ENCODE measurements around the gene FOXP4. TPM values are rescaled to one million over a fixed set of nuclear protein-coding genes. Genes with fewer than 3 reads are reported as not detected.

Gene FOXP4
- polyA plus RNA-seq, 4 donors, result 13.8 to 150 (median 16.4) TPM

DNA sequence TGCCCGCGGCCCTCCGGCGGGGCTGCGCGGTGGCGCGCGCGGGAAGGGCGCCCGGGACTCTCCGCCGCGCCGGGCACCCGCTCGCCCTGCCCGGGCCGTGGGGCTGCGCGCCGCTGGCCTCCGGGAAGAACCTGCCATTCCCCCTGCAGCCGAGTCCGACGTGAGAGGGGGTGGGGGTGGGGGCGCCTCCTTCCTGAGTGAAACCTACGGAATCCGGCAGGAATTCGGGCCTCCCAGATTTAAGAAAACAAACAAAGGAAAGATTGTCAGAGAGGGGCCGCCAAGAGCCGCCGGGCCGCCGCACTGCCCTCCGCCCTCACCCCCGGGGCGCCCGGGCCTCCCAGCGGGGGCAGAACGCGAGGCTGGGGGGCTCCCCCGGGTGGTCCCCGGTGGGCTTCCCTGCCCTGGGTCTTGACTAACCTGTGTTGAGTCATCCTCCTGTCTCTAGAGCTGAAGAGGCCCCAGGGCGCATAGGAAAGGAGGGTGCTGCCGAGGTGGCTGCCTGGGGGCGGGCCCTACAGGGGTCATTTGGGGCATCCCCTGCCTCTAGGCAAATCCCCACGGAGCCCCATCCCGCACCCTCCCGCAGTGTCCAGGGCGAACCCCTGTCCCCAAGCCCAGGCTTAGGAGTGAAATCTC lies 42.2 kb upstream of the FOXP4 start:
- 1 to 2% (median 1%) methylated on average over 47 to 52 of the region's 52 CpGs for WGBS, 3 donors
- no peaks in the 10 kb centered on the region for H3K9me3 ChIP-seq (ENCODE audit: control insufficient read depth in 2 of 2, insufficient read depth in 1 of 2, low read depth in 1 of 2, low read length in 1 of 2)
- FAIRE-seq (no peak), DNase-seq (peak in 1 of 2 donors; percentile 72)
- H3K4me3 ChIP-seq (ENCODE audit: low read depth in 1 of 3, low read length in 3 of 3), result peak overlapping the region in 2 of 3 donors; percentile 26 to 30
- H3K27me3 ChIP-seq (ENCODE audit: control insufficient read depth in 3 of 3, insufficient read depth in 3 of 3, low read length in 3 of 3), result peaks cover 3 to 11% (median 4%) of the 10 kb centered on the region in 3 donors
- no peaks in the 10 kb centered on the region for H3K36me3 ChIP-seq (ENCODE audit: control insufficient read depth in 3 of 3, insufficient read depth in 2 of 3, low read depth in 1 of 3, low read length in 3 of 3)
- peaks cover 0 to 37% (median 0%) of the 10 kb centered on the region in 3 donors for H3K4me1 ChIP-seq (ENCODE audit: control insufficient read depth in 3 of 3, insufficient read depth in 2 of 3, low read depth in 1 of 3, low read length in 2 of 3)
- H3K27ac ChIP-seq (ENCODE audit: low read depth in 1 of 3, low read length in 2 of 3), result peak overlapping the region in 2 of 3 donors; percentile 66 to 79

DNA sequence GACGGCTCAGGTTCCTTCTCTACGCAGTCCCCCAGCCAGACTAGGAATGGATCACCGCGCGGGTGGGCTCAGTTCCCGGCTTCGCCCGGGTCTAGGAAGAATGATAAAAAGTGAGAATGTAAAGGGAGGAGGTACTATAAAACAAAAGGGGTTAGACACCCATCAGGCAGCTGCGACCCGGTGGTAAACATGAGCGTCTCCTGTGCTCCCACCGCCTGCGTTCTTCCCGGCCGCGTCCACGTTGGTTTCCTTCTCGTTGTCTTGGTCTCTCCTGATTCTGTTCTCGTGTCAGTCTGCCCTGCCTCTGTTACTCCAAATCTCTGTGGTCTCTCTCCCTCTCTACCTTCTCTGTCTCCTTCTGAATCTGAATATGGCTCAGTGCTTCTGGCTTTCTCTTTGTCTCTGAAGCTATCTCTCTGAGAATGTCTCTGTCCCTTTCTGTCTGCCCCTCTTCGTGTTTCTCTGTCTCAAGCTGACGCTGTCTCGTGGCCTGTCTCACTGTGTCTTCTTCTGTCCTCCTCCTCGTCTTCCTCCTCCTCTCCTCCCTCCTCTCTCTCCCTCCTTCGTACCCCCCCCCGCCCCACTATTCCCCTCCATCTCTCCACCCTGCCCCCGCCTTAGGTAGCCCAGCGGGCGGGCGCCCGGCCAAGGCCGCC lies 41.6 kb upstream of the FOXP4 start:
- 7% methylated on average over 29 to 31 of the region's 31 CpGs for WGBS, 3 donors
- no peaks in the 10 kb centered on the region for H3K36me3 ChIP-seq (ENCODE audit: control insufficient read depth in 3 of 3, insufficient read depth in 2 of 3, low read depth in 1 of 3, low read length in 3 of 3)
- H3K27me3 ChIP-seq (ENCODE audit: control insufficient read depth in 3 of 3, insufficient read depth in 3 of 3, low read length in 3 of 3), result peaks cover 3 to 11% (median 4%) of the 10 kb centered on the region in 3 donors
- peak overlapping the region in 2 of 3 donors; percentile 66 to 79 for H3K27ac ChIP-seq (ENCODE audit: low read depth in 1 of 3, low read length in 2 of 3)
- peak overlapping the region in 2 of 3 donors; percentile 26 to 30 for H3K4me3 ChIP-seq (ENCODE audit: low read depth in 1 of 3, low read length in 3 of 3)
- H3K4me1 ChIP-seq (ENCODE audit: control insufficient read depth in 3 of 3, insufficient read depth in 2 of 3, low read depth in 1 of 3, low read length in 2 of 3), result peaks cover 0 to 34% (median 0%) of the 10 kb centered on the region in 3 donors
- no peaks in the 10 kb centered on the region for H3K9me3 ChIP-seq (ENCODE audit: control insufficient read depth in 2 of 2, insufficient read depth in 1 of 2, low read depth in 1 of 2, low read length in 1 of 2)
- DNase-seq, result peak in 1 of 2 donors; percentile 59
- FAIRE-seq, result no peak

DNA sequence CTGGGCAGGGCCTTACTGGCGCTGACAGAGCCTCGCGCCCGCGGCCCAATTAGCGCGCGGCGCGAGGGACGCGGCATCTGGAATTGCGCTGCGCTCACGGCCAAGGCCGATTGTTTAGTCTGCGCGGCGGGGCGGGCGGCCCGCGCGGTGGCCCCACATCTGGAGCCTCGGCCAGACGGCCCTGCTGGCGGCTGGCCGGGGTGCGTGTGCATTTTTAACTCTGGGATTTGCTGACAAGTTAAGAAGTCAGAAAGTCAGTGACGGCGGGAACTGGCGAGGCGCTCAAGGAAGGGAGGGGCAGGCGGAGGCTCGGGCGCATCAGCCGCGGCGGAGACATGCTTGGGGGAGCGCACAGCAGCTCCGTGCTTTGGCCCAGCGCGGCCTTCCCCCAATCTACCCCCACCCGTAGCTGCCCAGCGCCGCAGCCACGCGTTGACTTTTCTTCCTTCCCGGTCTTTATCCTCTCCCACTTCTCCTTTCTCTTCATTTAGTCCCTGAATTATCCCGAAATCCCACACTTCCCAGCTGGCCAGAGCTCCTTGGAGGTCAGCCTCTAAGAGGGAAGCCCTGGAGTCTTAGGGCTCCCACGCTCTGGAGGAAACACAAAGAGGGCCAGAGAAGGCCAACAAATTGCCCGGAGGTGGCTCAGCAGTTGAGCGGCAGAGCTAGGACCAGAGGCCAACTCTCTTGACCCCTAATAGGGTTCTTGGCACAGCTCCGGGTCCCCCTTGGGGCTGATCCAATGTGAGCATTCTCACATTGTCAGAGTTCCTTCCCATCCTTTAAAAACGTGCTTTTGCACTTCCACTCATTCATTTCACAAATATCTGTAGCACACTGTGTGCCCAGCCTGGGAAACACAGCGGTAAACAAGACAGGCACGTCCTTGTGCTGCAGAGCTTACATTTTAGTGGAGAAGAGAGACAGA lies 40.8 kb upstream of the FOXP4 start:
- peak overlapping the region in 2 of 3 donors; percentile 18 to 27 for H3K4me3 ChIP-seq (ENCODE audit: low read depth in 1 of 3, low read length in 3 of 3)

DNA sequence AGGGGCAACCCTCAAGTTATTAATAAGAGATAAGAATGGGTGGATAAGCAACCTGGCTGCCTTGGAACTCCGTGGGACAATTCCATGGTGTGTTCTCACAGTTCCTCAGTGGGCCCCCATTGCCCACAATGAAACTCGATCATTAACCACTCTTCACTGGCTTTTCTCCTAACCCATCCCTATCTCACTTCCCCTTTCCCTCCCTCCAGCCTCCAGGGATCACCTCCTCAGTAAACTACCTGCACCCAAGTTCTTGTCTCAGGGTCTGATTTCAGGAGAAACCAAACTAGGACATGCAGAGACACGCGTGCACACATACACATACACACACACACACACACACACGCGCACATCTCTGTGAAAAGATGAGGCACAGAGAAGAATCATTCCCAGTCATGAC lies 37.7 kb upstream of the FOXP4 start:
- no peak overlapping the region for H3K4me3 ChIP-seq (ENCODE audit: low read depth in 1 of 3, low read length in 3 of 3)
- H3K9me3 ChIP-seq (ENCODE audit: control insufficient read depth in 2 of 2, insufficient read depth in 1 of 2, low read depth in 1 of 2, low read length in 1 of 2), result no peaks in the 10 kb centered on the region
- no peaks in the 10 kb centered on the region for H3K36me3 ChIP-seq (ENCODE audit: control insufficient read depth in 3 of 3, insufficient read depth in 2 of 3, low read depth in 1 of 3, low read length in 3 of 3)
- H3K27ac ChIP-seq (ENCODE audit: low read depth in 1 of 3, low read length in 2 of 3), result no peak overlapping the region
- WGBS, 3 donors, result 79 to 84% (median 80%) methylated on average over 6 of the region's 6 CpGs
- peaks cover 0 to 11% (median 4%) of the 10 kb centered on the region in 3 donors for H3K27me3 ChIP-seq (ENCODE audit: control insufficient read depth in 3 of 3, insufficient read depth in 3 of 3, low read length in 3 of 3)
- no peak for DNase-seq
- peaks cover 0 to 19% (median 0%) of the 10 kb centered on the region in 3 donors for H3K4me1 ChIP-seq (ENCODE audit: control insufficient read depth in 3 of 3, insufficient read depth in 2 of 3, low read depth in 1 of 3, low read length in 2 of 3)
- no peak for FAIRE-seq

More for the DNA sequence above, 40.8 kb upstream of the FOXP4 start:
- FAIRE-seq (no peak), DNase-seq (peak; percentile 32 to 86)
- peaks cover 0 to 34% (median 0%) of the 10 kb centered on the region in 3 donors for H3K4me1 ChIP-seq (ENCODE audit: control insufficient read depth in 3 of 3, insufficient read depth in 2 of 3, low read depth in 1 of 3, low read length in 2 of 3)
- H3K27me3 ChIP-seq (ENCODE audit: control insufficient read depth in 3 of 3, insufficient read depth in 3 of 3, low read length in 3 of 3), result peaks cover 3 to 11% (median 4%) of the 10 kb centered on the region in 3 donors
- H3K9me3 ChIP-seq (ENCODE audit: control insufficient read depth in 2 of 2, insufficient read depth in 1 of 2, low read depth in 1 of 2, low read length in 1 of 2), result no peaks in the 10 kb centered on the region
- 8 to 16% (median 10%) methylated on average over 46 to 57 of the region's 57 CpGs for WGBS, 3 donors
- H3K36me3 ChIP-seq (ENCODE audit: control insufficient read depth in 3 of 3, insufficient read depth in 2 of 3, low read depth in 1 of 3, low read length in 3 of 3), result no peaks in the 10 kb centered on the region
- H3K27ac ChIP-seq (ENCODE audit: low read depth in 1 of 3, low read length in 2 of 3), result peak overlapping the region in 2 of 3 donors; percentile 55 to 63

DNA sequence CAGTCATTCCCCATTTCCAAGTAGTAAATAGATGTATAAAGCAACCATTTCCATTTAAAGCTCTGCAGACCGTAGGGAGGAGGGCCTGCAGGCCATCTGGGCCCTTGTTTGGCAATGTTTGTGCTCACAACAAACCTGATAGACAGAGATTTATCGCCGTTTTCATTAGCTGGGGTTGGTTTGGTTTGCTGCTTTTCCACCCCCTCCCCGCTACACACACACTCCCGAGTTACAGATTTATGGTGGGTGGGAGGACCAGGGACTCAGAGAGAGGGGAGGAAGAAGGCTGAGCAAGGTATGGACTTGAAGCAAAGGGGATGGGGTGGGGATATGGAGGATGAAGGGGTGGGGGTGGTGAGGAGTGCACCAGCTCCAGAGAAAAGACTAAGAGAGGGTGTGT lies 36.6 kb upstream of the FOXP4 start:
- no peak overlapping the region for H3K4me3 ChIP-seq (ENCODE audit: low read depth in 1 of 3, low read length in 3 of 3)
- FAIRE-seq, result no peak
- no peaks in the 10 kb centered on the region for H3K9me3 ChIP-seq (ENCODE audit: control insufficient read depth in 2 of 2, insufficient read depth in 1 of 2, low read depth in 1 of 2, low read length in 1 of 2)
- no peak for DNase-seq
- no peaks in the 10 kb centered on the region for H3K36me3 ChIP-seq (ENCODE audit: control insufficient read depth in 3 of 3, insufficient read depth in 2 of 3, low read depth in 1 of 3, low read length in 3 of 3)
- 71 to 84% (median 82%) methylated on average over 5 of the region's 5 CpGs for WGBS, 3 donors
- no peak overlapping the region for H3K27ac ChIP-seq (ENCODE audit: low read depth in 1 of 3, low read length in 2 of 3)
- H3K27me3 ChIP-seq (ENCODE audit: control insufficient read depth in 3 of 3, insufficient read depth in 3 of 3, low read length in 3 of 3), result peaks cover 0 to 4% (median 3%) of the 10 kb centered on the region in 3 donors
- peaks cover 0 to 13% (median 0%) of the 10 kb centered on the region in 3 donors for H3K4me1 ChIP-seq (ENCODE audit: control insufficient read depth in 3 of 3, insufficient read depth in 2 of 3, low read depth in 1 of 3, low read length in 2 of 3)

DNA sequence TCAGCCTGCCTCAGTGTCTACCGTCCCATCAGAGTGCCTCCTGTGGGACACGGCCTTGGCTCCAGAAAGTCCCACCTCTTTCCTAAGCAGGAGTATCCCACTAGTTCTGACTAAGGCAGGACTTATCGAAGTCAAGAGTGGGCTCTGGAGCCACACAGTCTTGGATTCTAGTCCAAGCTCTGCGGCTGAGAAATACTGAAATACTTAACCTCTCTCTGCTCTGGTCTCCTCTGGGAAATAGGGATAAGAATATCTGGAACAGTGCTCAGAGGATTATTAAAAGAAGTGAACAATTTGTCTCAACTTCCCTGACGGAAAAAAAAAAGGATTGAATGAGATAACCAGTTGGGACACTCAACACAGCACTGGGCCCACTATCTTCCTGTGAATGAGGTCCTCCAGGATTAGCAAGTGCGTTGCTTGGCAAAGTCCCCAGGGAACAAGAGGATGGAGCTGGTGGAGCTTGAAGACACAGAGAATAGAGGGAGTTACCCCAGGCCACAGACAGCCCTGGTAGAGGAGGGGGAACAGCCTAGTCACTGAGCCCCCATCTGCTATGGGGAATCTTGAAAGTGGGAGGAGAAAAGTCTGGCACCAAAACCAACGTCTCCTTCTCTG lies 34.6 kb upstream of the FOXP4 start:
- no peak for FAIRE-seq
- Histone ChIP-seq H3K9me3 (ENCODE audit: control insufficient read depth in 2 of 2, insufficient read depth in 1 of 2, low read depth in 1 of 2, low read length in 1 of 2) (no peaks in the 10 kb centered on the region), H3K4me1 (ENCODE audit: control insufficient read depth in 3 of 3, insufficient read depth in 2 of 3, low read depth in 1 of 3, low read length in 2 of 3) (no peaks in the 10 kb centered on the region), H3K27me3 (ENCODE audit: control insufficient read depth in 3 of 3, insufficient read depth in 3 of 3, low read length in 3 of 3) (no peaks in the 10 kb centered on the region), H3K36me3 (ENCODE audit: control insufficient read depth in 3 of 3, insufficient read depth in 2 of 3, low read depth in 1 of 3, low read length in 3 of 3) (no peaks in the 10 kb centered on the region), H3K4me3 (ENCODE audit: low read depth in 1 of 3, low read length in 3 of 3) (no peak overlapping the region), H3K27ac (ENCODE audit: low read depth in 1 of 3, low read length in 2 of 3) (no peak overlapping the region)
- WGBS, 3 donors, result 88 to 93% (median 91%) methylated on average over 7 of the region's 7 CpGs
- no peak for DNase-seq

DNA sequence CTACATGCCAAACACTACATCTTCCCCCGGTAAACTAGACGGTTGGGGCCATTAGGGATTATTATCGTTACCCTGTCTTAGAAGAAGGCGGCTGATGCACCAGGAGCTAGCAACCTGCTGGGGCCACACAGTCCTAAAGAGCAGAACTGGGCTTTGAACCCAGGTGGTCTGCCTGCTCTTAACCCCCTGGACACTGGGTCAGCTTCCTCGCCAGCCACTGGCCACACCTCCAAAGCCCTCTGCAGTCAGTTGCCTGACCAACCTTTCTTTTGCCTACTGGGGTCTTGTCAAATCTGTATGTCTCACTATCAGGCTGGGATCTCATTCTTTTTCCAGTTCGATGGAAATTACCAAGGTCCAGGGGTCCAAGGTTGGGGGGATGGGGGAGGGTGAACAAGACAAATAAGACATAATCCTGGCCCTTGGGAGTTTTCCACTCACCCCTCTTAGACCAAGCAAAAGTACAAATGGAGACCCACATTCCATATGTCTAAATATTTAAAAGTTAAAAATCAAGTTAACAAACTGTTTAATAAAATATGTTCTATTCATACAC lies 34.0 kb upstream of the FOXP4 start:
- 85 to 90% (median 89%) methylated on average over 6 of the region's 6 CpGs for WGBS, 3 donors
- FAIRE-seq, result no peak
- Histone ChIP-seq H3K27ac (ENCODE audit: low read depth in 1 of 3, low read length in 2 of 3) (no peak overlapping the region), H3K27me3 (ENCODE audit: control insufficient read depth in 3 of 3, insufficient read depth in 3 of 3, low read length in 3 of 3) (no peaks in the 10 kb centered on the region), H3K9me3 (ENCODE audit: control insufficient read depth in 2 of 2, insufficient read depth in 1 of 2, low read depth in 1 of 2, low read length in 1 of 2) (no peaks in the 10 kb centered on the region), H3K4me3 (ENCODE audit: low read depth in 1 of 3, low read length in 3 of 3) (no peak overlapping the region), H3K36me3 (ENCODE audit: control insufficient read depth in 3 of 3, insufficient read depth in 2 of 3, low read depth in 1 of 3, low read length in 3 of 3) (no peaks in the 10 kb centered on the region), H3K4me1 (ENCODE audit: control insufficient read depth in 3 of 3, insufficient read depth in 2 of 3, low read depth in 1 of 3, low read length in 2 of 3) (peaks cover 0 to 2% (median 0%) of the 10 kb centered on the region in 3 donors)
- no peak for DNase-seq
